CMK (cell line): ENCODE results near the gene RER1.

ENCODE experiments used
- DNase-seq: peaks from one replicate; pipeline ENCODE4 v3.0.0-alpha.2; 2010; ENCODE audit warnings: low read depth

Gene RER1, protein sequence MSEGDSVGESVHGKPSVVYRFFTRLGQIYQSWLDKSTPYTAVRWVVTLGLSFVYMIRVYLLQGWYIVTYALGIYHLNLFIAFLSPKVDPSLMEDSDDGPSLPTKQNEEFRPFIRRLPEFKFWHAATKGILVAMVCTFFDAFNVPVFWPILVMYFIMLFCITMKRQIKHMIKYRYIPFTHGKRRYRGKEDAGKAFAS

GRCh38 chr1:2391041-2391930, at the start of gene RER1, which contains the start of gene MORN1:
RER1 (plus strand) TSS chr1:2391841; CDS start chr1:2395791, 3,950 bp downstream.
MORN1 (minus strand) TSS chr1:2391554; CDS start chr1:2391533, 21 bp downstream.
- peak; percentile 99 for DNase-seq

DNA sequence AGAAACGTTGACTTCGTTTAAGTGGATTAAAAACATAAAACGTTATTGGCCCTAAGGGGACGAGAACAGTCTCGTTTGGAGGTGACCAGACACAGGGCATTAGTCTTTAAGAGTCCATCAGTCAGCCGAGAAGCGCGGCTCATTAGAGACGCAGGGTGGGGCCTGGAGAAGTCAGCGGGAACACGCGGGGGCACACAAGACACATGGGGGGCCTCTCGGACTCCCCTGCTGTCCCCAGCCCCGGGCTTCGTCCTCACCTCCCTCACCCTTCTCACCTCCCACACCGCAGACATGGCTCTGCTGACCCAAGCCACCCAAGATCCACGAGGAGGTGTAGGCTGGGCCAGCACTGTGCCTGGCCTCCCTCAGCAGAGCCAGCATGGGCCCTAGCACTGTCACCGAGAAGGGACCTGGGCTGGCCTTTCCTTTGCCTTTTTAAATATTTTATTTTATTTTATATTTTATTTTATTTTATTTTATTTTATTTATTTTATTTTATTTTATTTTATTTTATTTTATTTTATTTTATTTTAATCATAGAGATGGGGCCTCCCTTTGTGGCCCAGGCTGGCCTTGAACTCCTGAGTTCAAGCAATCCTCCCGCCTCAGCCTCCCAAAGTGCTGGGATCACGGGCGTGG, 49.1 kb upstream of the RER1 start:
- DNase-seq, result no peak

DNA sequence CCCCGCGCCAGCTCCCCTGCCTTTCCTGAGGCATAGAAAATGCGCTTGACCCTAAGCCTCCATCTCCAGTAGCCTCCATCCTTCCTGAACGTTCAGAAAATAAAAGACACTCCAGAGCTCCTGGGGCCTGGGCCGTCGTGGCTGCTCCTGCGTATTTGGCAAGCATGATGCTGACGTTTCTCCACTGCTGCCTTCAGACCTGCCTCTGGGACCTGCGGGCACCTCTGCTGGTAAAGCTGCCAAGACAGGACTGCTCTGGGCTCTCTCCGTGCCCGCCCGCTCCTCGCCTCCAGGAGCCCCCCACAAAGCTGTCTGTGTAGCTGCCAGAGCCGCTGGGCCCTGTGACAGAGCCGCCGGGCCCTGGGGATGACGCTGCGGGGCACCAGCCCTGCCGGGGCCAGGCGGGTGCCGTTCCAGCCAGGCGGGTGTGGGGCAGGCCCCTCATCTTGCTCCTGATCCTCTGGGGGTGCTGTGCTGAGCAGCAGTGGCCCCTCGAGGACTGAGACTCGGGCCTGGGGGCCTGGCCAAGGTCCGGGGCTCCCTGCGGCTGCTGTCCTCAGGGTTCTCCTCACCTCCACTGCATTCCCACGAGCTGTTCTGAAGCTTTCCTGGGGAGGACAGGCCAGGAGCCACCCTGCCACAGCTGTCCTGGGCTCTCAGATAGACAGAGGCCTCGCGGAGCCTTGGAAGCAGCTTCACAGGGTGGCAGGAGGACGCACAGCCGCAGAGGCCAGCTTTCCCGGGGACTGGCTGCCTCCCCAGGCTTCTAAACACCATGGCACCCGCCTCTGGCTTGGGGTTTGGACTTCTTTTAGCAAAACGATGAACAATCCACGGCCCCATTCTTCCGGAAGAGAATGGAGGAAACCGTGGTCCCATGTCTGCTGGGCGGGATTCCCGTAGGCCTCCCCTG, 48.4 kb upstream of the RER1 start:
- no peak for DNase-seq

GRCh38 chr1:2344121-2344681, 47.4 kb upstream of the RER1 start:
- no peak for DNase-seq

DNA sequence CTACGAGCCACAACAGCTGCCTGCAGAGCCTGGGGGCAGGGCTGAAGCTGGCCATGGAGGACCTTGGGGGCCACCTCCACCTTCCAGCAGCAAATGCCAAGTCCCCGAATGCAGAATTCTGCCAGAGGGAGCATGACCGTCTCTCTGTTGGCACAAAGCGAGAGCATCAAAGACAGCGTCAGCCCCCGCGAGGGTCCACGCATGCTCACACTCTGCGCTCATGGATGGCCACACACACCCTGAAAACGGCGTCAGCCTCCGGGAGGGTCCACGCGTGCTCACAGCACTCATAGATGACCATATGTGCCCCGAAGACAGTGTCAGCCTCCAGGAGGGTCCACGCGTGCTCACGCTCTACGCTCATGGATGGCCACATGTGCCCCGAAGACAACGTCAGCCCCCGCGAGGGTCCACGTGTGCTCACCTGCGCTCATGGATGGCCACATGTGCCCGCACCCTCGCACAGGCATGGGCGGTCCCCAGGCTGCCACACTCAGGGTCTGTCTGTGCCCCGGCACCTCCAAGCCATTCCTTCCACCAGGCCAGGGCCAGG, 46.8 kb upstream of the RER1 start:
- no peak for DNase-seq

- DNase-seq, result peak; percentile 96
Observed at GRCh38 chr1:2345297-2346075, 46.2 kb upstream of the RER1 start.

- no peak for DNase-seq
Observed at GRCh38 chr1:2346691-2347408, 44.8 kb upstream of the RER1 start.

DNA sequence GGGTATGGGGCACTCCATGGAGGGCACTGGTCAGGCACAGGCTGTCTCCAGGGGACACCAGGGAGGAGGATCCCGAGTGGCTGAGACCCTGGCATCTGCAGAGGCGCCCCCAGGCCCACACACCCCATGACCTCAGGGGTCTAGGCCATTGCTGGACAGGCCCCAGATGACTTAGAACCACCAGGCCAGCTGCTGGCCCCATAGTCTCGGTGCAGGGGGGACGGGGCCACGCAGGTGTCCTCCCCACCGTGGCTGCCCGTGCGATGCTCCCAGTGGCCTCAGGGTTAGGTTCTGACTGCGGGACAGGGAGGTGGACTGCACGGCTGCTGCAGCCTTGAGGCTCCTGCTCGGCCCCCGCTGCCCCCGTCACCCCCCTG, 44.2 kb upstream of the RER1 start:
- DNase-seq, result no peak

GRCh38 chr1:2347896-2348295, 43.7 kb upstream of the RER1 start:
- no peak for DNase-seq

DNA sequence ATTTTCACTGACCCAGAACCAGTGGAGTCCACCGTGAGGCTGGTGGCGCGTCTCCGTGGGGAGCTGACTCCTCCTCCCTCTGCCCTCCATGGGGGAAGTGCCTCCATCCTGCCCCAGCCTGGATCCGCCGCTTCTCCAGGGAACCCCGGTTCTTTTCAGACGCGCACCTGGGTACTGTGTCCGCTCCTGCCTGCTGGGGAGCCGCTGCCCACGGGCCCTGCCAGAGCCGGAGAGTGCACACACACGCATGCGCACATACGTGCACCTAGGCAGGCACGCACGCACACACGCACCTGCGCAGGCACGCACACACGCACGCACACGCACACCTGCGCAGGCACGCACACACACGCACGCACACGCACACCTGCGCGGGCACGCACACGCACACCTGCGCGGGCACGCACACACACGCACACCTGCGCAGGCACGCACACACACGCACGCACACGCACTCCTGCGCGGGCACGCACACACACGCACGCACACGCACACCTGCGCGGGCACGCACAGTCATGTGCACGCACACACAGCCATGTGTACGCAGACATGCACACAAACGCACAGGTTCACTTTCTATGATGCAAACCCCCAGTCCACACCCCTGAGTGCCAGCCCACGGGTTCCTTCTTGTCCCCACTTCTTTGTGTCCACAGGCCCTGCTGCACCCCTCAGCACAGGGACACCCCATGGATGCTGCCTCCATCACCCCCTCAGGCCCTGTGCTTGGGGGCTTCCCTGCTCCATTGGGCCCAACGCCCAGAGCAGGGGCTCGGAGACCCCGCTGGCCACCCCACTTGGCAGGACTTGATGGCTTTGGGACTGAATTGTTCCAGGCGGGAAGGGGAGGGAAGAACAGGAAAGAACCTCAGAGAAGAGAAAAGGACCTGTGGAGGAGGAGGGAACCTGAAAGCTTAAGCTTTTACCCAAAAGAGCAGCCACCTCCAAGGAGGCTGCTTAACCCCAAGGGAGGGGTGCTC, 43.0 kb upstream of the RER1 start:
- DNase-seq, result no peak

DNA sequence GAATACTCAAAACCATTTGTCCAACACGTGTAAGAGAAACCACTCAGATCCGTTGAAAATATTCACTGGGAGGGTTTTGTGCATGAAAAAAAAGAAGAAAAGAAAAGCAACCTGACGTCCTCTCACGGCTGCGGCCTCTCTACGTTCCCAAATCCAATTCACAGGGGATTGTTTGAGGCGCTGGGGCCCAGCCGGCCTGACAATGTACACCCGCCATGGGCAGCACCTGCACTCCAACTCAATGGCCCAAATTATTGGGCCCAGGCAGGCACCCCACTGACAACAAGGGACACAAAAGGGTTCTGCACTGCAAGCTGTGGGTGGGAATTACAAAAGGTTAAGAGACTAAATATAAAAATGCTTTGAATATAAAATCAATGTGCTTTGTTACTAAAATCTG, 41.8 kb upstream of the RER1 start:
- no peak for DNase-seq

DNA sequence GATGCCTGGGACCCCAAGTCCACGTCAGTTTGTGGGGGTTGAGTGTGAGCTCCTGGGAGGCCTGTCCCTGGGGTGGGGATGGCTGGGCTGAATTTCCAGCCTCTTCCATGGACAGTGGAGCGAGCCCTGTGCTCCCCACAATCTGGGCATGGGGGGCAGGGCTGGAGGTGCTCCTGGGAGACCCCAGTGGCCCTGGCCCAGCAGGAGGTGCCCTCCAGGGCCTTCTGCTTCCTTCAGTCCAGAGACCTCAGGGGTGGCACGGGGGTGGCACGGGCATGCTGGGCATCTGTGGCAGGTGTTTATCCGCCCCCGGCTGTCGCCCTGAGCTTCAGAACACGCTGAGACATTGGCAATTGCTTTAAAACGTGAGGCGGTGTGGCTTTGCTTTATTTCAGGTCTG, 41.1 kb upstream of the RER1 start:
- DNase-seq, result no peak

DNA sequence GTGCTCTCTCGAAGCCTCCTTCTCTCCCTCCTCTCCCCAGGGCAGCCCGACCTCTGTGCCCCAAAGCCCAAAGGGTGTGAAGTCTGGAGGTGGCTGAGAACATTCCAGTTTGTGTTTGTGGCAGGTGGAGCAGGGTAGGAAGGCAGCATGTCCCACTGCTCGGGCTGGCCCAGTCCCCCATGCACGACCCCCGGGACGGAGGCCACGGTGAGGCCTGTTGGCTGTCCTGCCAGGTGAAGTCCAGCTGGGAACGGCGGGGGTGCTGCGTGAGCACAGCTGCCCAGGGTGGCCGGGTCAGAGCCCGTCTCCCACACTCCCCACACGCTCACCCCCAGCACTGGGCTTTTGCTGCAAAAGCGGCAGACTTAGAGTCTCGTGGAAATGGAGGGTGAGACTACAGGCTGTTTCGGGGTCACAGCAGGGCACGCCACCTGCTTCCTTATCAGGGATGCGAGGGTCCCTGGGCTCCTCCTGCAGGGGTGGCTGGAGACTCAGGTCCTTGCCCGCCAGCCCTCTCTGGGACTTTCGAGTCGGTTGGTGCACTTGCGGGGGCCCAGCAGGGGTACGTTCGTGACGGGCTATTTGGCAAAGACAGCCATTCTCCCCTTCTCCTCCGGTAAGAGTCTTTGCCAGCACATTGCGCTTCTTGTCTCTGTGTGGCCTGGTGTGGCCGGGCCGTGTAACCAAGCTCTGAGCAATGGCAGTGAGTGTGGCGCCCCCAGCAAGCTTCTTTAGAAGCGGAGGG, 40.6 kb upstream of the RER1 start:
- DNase-seq, result no peak

- no peak for DNase-seq
Observed at GRCh38 chr1:2351723-2352122, 39.9 kb upstream of the RER1 start.

GRCh38 chr1:2352341-2352896, 39.2 kb upstream of the RER1 start:
- DNase-seq, result no peak

DNA sequence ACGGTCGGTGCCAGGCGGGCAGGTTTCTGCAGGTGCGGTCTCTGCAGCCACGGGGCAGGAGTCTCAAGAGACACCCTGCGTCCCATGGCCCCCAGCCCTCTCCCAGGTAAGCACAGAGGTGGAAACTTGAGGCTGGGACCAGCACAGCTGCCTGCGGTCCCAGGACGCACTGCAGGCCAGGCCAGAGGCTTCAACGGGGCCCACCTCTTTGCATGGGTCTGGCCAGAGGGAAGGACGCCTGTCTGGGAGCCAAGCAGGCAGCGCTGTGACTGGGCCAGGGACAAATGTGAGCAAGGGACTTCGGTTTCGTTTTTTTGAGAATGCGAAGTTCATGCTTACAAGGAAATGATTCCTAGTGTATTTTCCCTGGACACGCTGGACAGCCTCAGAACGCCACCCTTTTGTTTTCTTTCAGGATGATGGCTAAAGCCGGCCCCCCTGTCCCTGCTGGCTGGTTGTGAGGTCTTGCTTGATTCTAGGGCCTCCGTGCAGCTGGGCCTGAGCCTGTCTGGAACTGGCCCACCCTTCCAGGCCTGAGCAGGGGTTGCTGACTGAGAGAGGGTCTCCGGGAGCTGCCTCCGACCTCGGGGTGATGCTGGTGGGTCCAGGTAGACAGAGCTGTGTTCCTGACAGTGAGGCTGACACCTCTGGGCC, 38.6 kb upstream of the RER1 start:
- no peak for DNase-seq
